ENCODE results near the gene PTPRN2.

PTPRN2 gene

GRCh38 chr7:157813741-157814661 lies 773.6 kb downstream of the PTPRN2 start:
- DNase-seq, result no peak

GRCh38 chr7:157813053-157813452 lies 774.6 kb downstream of the PTPRN2 start:
- DNase-seq, result no peak

- no peak for DNase-seq
These were observed 775.7 kb downstream of the PTPRN2 start for GRCh38 chr7:157811946-157812345.

- DNase-seq, result no peak
These were observed 777.5 kb downstream of the PTPRN2 start for GRCh38 chr7:157809863-157810851.

- no peak for DNase-seq
These were observed 778.3 kb downstream of the PTPRN2 start for GRCh38 chr7:157809154-157809862.

- DNase-seq, result no peak
These were observed 779.6 kb downstream of the PTPRN2 start for GRCh38 chr7:157808042-157808441.

GRCh38 chr7:157807510-157807909 lies 780.1 kb downstream of the PTPRN2 start:
- DNase-seq, result no peak

- no peak for DNase-seq
These were observed 780.9 kb downstream of the PTPRN2 start for GRCh38 chr7:157806711-157807110.

GRCh38 chr7:157805713-157806112 lies 781.9 kb downstream of the PTPRN2 start:
- no peak for DNase-seq

- DNase-seq, result no peak
These were observed 783.7 kb downstream of the PTPRN2 start for GRCh38 chr7:157803906-157804305.

- DNase-seq, result no peak
These were observed 785.5 kb downstream of the PTPRN2 start for GRCh38 chr7:157801971-157802675.

- DNase-seq, result no peak
These were observed 786.5 kb downstream of the PTPRN2 start for GRCh38 chr7:157801113-157801512.

- DNase-seq, result no peak
These were observed 787.3 kb downstream of the PTPRN2 start for GRCh38 chr7:157800281-157800680.

GRCh38 chr7:157799076-157799685 lies 788.4 kb downstream of the PTPRN2 start:
- DNase-seq, result no peak

GRCh38 chr7:157797361-157797760 lies 790.3 kb downstream of the PTPRN2 start:
- DNase-seq, result no peak

- DNase-seq, result no peak
These were observed 790.8 kb downstream of the PTPRN2 start for GRCh38 chr7:157796846-157797245.

GRCh38 chr7:157795643-157796042 lies 792.0 kb downstream of the PTPRN2 start:
- DNase-seq, result no peak

- no peak for DNase-seq
These were observed 792.4 kb downstream of the PTPRN2 start for GRCh38 chr7:157795199-157795598.

GRCh38 chr7:157794746-157795065 lies 792.9 kb downstream of the PTPRN2 start:
- no peak for DNase-seq

GRCh38 chr7:157793973-157794745 lies 793.5 kb downstream of the PTPRN2 start:
- no peak for DNase-seq

GRCh38 chr7:157793087-157793353 lies 794.6 kb downstream of the PTPRN2 start:
- DNase-seq, result no peak

Measured in NCI-H524 (cell line).